ENCODE measurements around the gene ERP44. TPM values are rescaled to one million over a fixed set of nuclear protein-coding genes. Genes with fewer than 3 reads are reported as not detected.

The ERP44 gene
- polyA plus RNA-seq, 3 donors = 18.4 to 74.0 (median 66.3) TPM

- Mint-ChIP-seq H3K27ac (no peak overlapping the region), H3K36me3 (peaks cover 50 to 53% of the 10 kb centered on the region in 2 donors), H3K4me3 (no peak overlapping the region), H3K4me1 (no peaks in the 10 kb centered on the region), H3K27me3 (ENCODE audit: low read depth in 3 of 3) (no peaks in the 10 kb centered on the region), H3K9me3 (no peaks in the 10 kb centered on the region)
- no peak for TF ChIP-seq CTCF (IDR thresholded peaks at IDR 0.05)
- Histone ChIP-seq H3K4me3 (replicated peaks in 1 of 3; ENCODE audit: low read depth in 2 of 3, low read length in 3 of 3) (no peak overlapping the region), H3K4me2 (replicated peaks; ENCODE audit: extremely low read depth, low read length, poor library complexity, severe bottlenecking) (no peak overlapping the region), H3K27me3 (ENCODE audit: control insufficient read depth in 2 of 2, insufficient read depth in 2 of 2, low read length in 2 of 2) (no peaks in the 10 kb centered on the region), H3K9me3 (replicated peaks in 1 of 2; ENCODE audit: control insufficient read depth in 1 of 2, insufficient read depth in 1 of 2, low read length in 2 of 2) (no peaks in the 10 kb centered on the region), H4K20me1 (ENCODE audit: insufficient read depth, low read length) (no peaks in the 10 kb centered on the region), H3K27ac (ENCODE audit: low read depth in 1 of 2, low read length in 2 of 2) (no peak overlapping the region), H3K36me3 (replicated peaks in 1 of 2; ENCODE audit: control insufficient read depth in 1 of 2, insufficient read depth in 2 of 2, low read length in 2 of 2) (peaks cover 14 to 71% of the 10 kb centered on the region in 2 donors), H3K9ac (ENCODE audit: insufficient read depth, low read length, poor library complexity, severe bottlenecking) (no peak overlapping the region), H2AFZ (ENCODE audit: insufficient read depth, low read depth, low read length, poor library complexity, severe bottlenecking) (no peak overlapping the region), H3K79me2 (ENCODE audit: insufficient read depth, low read length) (no peaks in the 10 kb centered on the region), H3K4me1 (ENCODE audit: control insufficient read depth in 1 of 2, insufficient read depth in 2 of 2, low read length in 2 of 2) (no peaks in the 10 kb centered on the region)
- no CpG with 5 or more reads among the region's 1 CpG for WGBS (ENCODE audit: insufficient coverage)
- DNase-seq = no peak
- intact Hi-C loops (cut with micrococcal nuclease) = no loop called here
Measured at GRCh38 chr9:99964336-99964735, 134.5 kb downstream of the ERP44 start.

- no peaks in the 10 kb centered on the region for H3K27me3 Mint-ChIP-seq (ENCODE audit: low read depth in 3 of 3)
- Histone ChIP-seq H3K4me2 (replicated peaks; ENCODE audit: extremely low read depth, low read length, poor library complexity, severe bottlenecking) (no peak overlapping the region), H3K4me1 (ENCODE audit: control insufficient read depth in 1 of 2, insufficient read depth in 2 of 2, low read length in 2 of 2) (no peaks in the 10 kb centered on the region), H3K27ac (ENCODE audit: low read depth in 1 of 2, low read length in 2 of 2) (no peak overlapping the region), H3K9ac (ENCODE audit: insufficient read depth, low read length, poor library complexity, severe bottlenecking) (no peak overlapping the region), H2AFZ (ENCODE audit: insufficient read depth, low read depth, low read length, poor library complexity, severe bottlenecking) (no peak overlapping the region), H3K27me3 (ENCODE audit: control insufficient read depth in 2 of 2, insufficient read depth in 2 of 2, low read length in 2 of 2) (no peaks in the 10 kb centered on the region), H3K36me3 (replicated peaks in 1 of 2; ENCODE audit: control insufficient read depth in 1 of 2, insufficient read depth in 2 of 2, low read length in 2 of 2) (peaks cover 10 to 67% of the 10 kb centered on the region in 2 donors), H3K9me3 (replicated peaks in 1 of 2; ENCODE audit: control insufficient read depth in 1 of 2, insufficient read depth in 1 of 2, low read length in 2 of 2) (no peaks in the 10 kb centered on the region), H3K79me2 (ENCODE audit: insufficient read depth, low read length) (no peaks in the 10 kb centered on the region), H4K20me1 (ENCODE audit: insufficient read depth, low read length) (no peaks in the 10 kb centered on the region), H3K4me3 (replicated peaks in 1 of 3; ENCODE audit: low read depth in 2 of 3, low read length in 3 of 3) (no peak overlapping the region)
- no CpG with 5 or more reads among the region's 1 CpG for WGBS (ENCODE audit: insufficient coverage)
- no peak overlapping the region for H3K4me3 Mint-ChIP-seq
- no peak for DNase-seq
- intact Hi-C loops (cut with micrococcal nuclease) = no loop called here
- TF ChIP-seq CTCF (IDR thresholded peaks at IDR 0.05) = no peak
- no peaks in the 10 kb centered on the region for H3K9me3 Mint-ChIP-seq
- H3K27ac Mint-ChIP-seq = no peak overlapping the region
- H3K36me3 Mint-ChIP-seq = peaks cover 37 to 47% of the 10 kb centered on the region in 2 donors
- no peaks in the 10 kb centered on the region for H3K4me1 Mint-ChIP-seq
Measured at GRCh38 chr9:99962680-99963261, 136.0 kb downstream of the ERP44 start.

Measured in CD14-positive monocyte (primary cell).